K562 (cell line): ENCODE results near the gene PLCD4. TPM values are rescaled to one million over a fixed set of nuclear protein-coding genes. Genes with fewer than 3 reads are reported as not detected.
A peak's percentile ranks its signal among the peaks of the same experiment; 100 is the strongest.

Source experiments
- ATAC-seq: fragments of 200-7000 bp; cut with Tn5 transposase; 3 replicates; pipeline ENCODE4 v1.9.1; 2020; ENCODE audit warnings: moderate library complexity
- BruUV-seq: library from RNA; stranded (reverse); fragments of 400-500 nt; replicated peaks from 2 replicates; lab custom pipeline; 2021; lab: Mats Ljungman, UMichigan
- CTCF ChIA-PET: fragments of 300-600 bp; formaldehyde crosslinking; extraction: SDS; loops from one replicate; lab custom pipeline; 2021; ENCODE audit warnings: low intra/inter-chr PET ratio; lab: Yijun Ruan, JAX
- POLR2A ChIA-PET: fragments of 300-600, 350-650 bp; sonication (Branson Sonifier 250); formaldehyde crosslinking; extraction: SDS; loops from one replicate; lab custom pipeline; 2021; ENCODE audit warnings: antibody characterized with exemption, inconsistent platforms; lab: Yijun Ruan, JAX
- DNase-seq, 4 experiments: peaks; one replicate each; pipeline versions ENCODE4 v3.0.0 to v3.0.0-alpha.2; 2011 to 2018; ENCODE audit warnings: low spot score in 3 of 4, mixed read lengths in 3 of 4; ENCODE audit errors: extremely low read depth in 1 of 4
- FAIRE-seq: peaks from 2 replicates; lab custom pipeline; 2011; peaks lifted over from hg19 to GRCh38; lab: Jason Lieb, UNC
- H2AFZ ChIP-seq: 2 replicates; pipeline ENCODE4 v1.6.0; 2011; ENCODE audit warnings: low read depth, low read length, control low read depth, inconsistent platforms
- H3K27ac ChIP-seq: fragments of 200-600 bp; 3 replicates; pipeline ENCODE4 v1.8.0; 2011; ENCODE audit warnings: low read depth, mild to moderate bottlenecking, control low read depth, inconsistent platforms, low read length, moderate library complexity, mixed read lengths; ENCODE audit errors: extremely low read depth
- H3K27me3 ChIP-seq, 2 experiments: fragments of 300-600 bp in 1 of 2; 2 replicates in 1 of 2; 3 replicates in 1 of 2; pipeline versions ENCODE4 v1.6.0 to v1.8.0; 2011; ENCODE audit warnings: inconsistent platforms in 2 of 2, low read length in 2 of 2, mild to moderate bottlenecking in 1 of 2, mixed read lengths in 1 of 2, moderate library complexity in 1 of 2; ENCODE audit not compliant: control insufficient read depth in 2 of 2, insufficient read depth in 2 of 2
- H3K36me3 ChIP-seq: fragments of 300-600 bp; 3 replicates; pipeline ENCODE4 v1.8.0; 2011; ENCODE audit warnings: mild to moderate bottlenecking, low read length, inconsistent platforms; ENCODE audit not compliant: control insufficient read depth, insufficient read depth
- H3K4me1 ChIP-seq, 2 experiments: fragments of 200-600 bp in 1 of 2; replicated peaks in 1 of 2; 2 replicates in 1 of 2; 3 replicates in 1 of 2; pipeline versions ENCODE4 v1.5.1 to v1.8.0; 2011; ENCODE audit warnings: inconsistent platforms in 2 of 2, low read length in 2 of 2, mild to moderate bottlenecking in 1 of 2, mixed read lengths in 1 of 2, moderate library complexity in 1 of 2; ENCODE audit not compliant: control insufficient read depth in 2 of 2, insufficient read depth in 2 of 2
- H3K4me2 ChIP-seq: 2 replicates; pipeline ENCODE4 v1.6.1; 2011; ENCODE audit warnings: low read length, control low read depth, inconsistent platforms, mixed read lengths; ENCODE audit not compliant: insufficient read depth
- H3K4me3 ChIP-seq: fragments of 200-600 bp; sonication (generic), shearing (Covaris generic); 2 replicates; pipeline ENCODE4 v1.5.1; 2016; ENCODE audit warnings: control low read depth, inconsistent platforms
- H3K79me2 ChIP-seq: fragments of 200-600 bp; 3 replicates; pipeline ENCODE4 v1.8.0; 2011; ENCODE audit warnings: low read length, inconsistent platforms; ENCODE audit not compliant: control insufficient read depth, insufficient read depth
- H3K9ac ChIP-seq, 2 experiments: 2 replicates each; pipeline versions ENCODE4 v1.6.0 to v1.6.1; 2011; ENCODE audit warnings: low read depth in 2 of 2, low read length in 2 of 2, control low read depth in 1 of 2, inconsistent platforms in 1 of 2, mild to moderate bottlenecking in 1 of 2, mixed read lengths in 1 of 2; ENCODE audit not compliant: insufficient read depth in 1 of 2
- H3K9me1 ChIP-seq: one replicate; pipeline ENCODE4 v1.6.0; 2011; ENCODE audit warnings: inconsistent platforms, mild to moderate bottlenecking, low read length, moderate library complexity; ENCODE audit not compliant: control insufficient read depth, insufficient read depth
- H3K9me3 ChIP-seq: replicated peaks from 2 replicates; pipeline ENCODE4 v1.5.1; 2011; ENCODE audit warnings: low read depth, low read length, inconsistent platforms; ENCODE audit not compliant: control insufficient read depth, insufficient read depth
- H4K20me1 ChIP-seq: replicated peaks from 2 replicates; pipeline ENCODE4 v1.6.1; 2011; ENCODE audit warnings: low read length, inconsistent platforms, mixed read lengths; ENCODE audit not compliant: control insufficient read depth, insufficient read depth
- NUFIP1 ChIP-seq: fragments of 450-650 bp; IDR thresholded peaks from 2 replicates; pipeline ENCODE4 v1.6.1; 2018; ENCODE audit not compliant: partially characterized antibody
- RAD21 ChIP-seq, 2 experiments: fragments of 250-450 bp in 1 of 2; fragments of 450-650 bp in 1 of 2; sonication (Bioruptor Pico) in 1 of 2; formaldehyde crosslinking in 1 of 2; IDR thresholded peaks in 1 of 2; conservative IDR thresholded peaks in 1 of 2; 2 replicates each; pipeline versions ENCODE4 v1.4.0 to v1.8.0; 2020 to 2022; ENCODE audit warnings: mild to moderate bottlenecking in 2 of 2, moderate library complexity in 1 of 2
- SUPT5H ChIP-seq: fragments of 450-650 bp; IDR thresholded peaks from 2 replicates; pipeline ENCODE4 v1.6.1; 2016
- TAF9B ChIP-seq: fragments of 450-650 bp; IDR thresholded peaks from 2 replicates; pipeline ENCODE4 v1.6.1; 2018; ENCODE audit warnings: mild to moderate bottlenecking; ENCODE audit not compliant: partially characterized antibody
- ZBTB7A ChIP-seq: IDR thresholded peaks from 2 replicates; pipeline ENCODE4 v1.6.1; 2011; ENCODE audit warnings: low read depth, mild to moderate bottlenecking, low read length, moderate library complexity, borderline replicate concordance; ENCODE audit not compliant: control insufficient read depth
- WGBS: fragments of 100-300 bp; shearing (Covaris generic); methylation state at CpG from one replicate; pipeline ENCODE4 v1.1.6; 2016; ENCODE audit warnings: low coverage, mixed read lengths; ENCODE audit not compliant: insufficient coverage; ENCODE audit errors: missing lambda C conversion rate; 5-methylcytosine and 5-hydroxymethylcytosine counted together
- in situ Hi-C: fragments of 300-500 bp; cut with MboI; formaldehyde crosslinking; loops from 4 replicates; pipeline ENCODE4 v1.15.0; 2018; ENCODE audit warnings: inconsistent platforms, mixed read lengths
- intact Hi-C: fragments of 100-400 bp; cut with micrococcal nuclease; formaldehyde crosslinking; loops from 2 replicates; pipeline ENCODE4 v1.14.2; 2022
- polyA plus RNA-seq, 8 experiments: library from polyadenylated mRNA; depleted of rRNA in 4 of 8; stranded (reverse) in 5 of 8; unstranded in 3 of 8; fragments of >200 nt; fragmentation: Nextera tagmentation in 2 of 8; fragmentation: Illumina TruSeq in 1 of 8; extraction: Ambion mirVana in 2 of 8; extraction: Trizol in 1 of 8; gene quantifications; 2 replicates each; pipeline versions ENCODE4 v1.2.1 to v1.2.3, GENCODE V29; 2011 to 2014; ENCODE audit warnings: inconsistent platforms in 1 of 8, missing spikeins in 1 of 8
- total RNA-seq, 7 experiments: library from RNA; depleted of rRNA in 6 of 7; stranded (reverse); fragments of >200 nt in 6 of 7; fragmentation: Illumina TruSeq in 2 of 7; extraction: Trizol in 2 of 7; gene quantifications; 2 replicates each; pipeline versions ENCODE4 v1.2.1 to v1.2.3, GENCODE V29; 2011 to 2021; ENCODE audit warnings: low replicate concordance in 1 of 7
- TF ChIP-seq, protein P1 (sequence below), 2 experiments: fragments of 450-650 bp; IDR thresholded peaks; 2 replicates each; pipeline ENCODE4 v1.6.1; 2016
- TF ChIP-seq, protein P2 (sequence below): sonication (generic); formaldehyde crosslinking; IDR thresholded peaks from 2 replicates; pipeline ENCODE4 v1.8.0; 2022; ENCODE audit warnings: mild to moderate bottlenecking, low read depth, missing genetic modification reagents
- TF ChIP-seq, protein P3 (sequence below): fragments of 450-650 bp; formaldehyde crosslinking; conservative IDR thresholded peaks from 2 replicates; pipeline ENCODE4 v1.4.0; 2022; ENCODE audit warnings: mild to moderate bottlenecking, missing genetic modification characterization

Gene PLCD4
- total and polyA plus RNA-seq, 9 of the 15 experiments (the other 6 are each of a cell fraction or from before 2014, with no cell fraction given) = 0.13 to 0.38 TPM; not detected in 7

DNA sequence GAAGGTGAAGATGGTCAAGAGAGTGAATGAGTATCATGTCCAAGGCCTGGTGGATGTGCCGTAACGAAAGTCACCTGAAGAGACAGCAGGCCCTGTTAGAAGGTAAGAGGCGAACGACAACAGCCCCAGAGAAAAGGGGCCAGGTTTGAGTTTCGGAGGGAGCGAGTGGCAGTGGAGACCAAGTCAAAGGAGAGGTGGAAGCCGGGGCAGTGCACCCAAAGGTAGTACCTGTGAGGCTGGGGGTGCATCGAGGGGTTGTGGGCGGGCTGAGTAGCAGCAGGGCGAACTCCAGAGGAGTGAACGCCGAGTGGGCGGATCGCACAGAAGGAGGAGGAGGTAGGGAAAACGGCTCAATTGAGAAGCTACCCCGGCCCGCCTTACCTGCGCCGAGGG is 39.9 kb upstream of the PLCD4 start:
- POLR2A ChIA-PET = no interaction called here
- 0% methylated on average over 11 of the region's 19 CpGs for WGBS
- TF ChIP-seq NUFIP1 = no peak
- TF ChIP-seq, protein P1, sequence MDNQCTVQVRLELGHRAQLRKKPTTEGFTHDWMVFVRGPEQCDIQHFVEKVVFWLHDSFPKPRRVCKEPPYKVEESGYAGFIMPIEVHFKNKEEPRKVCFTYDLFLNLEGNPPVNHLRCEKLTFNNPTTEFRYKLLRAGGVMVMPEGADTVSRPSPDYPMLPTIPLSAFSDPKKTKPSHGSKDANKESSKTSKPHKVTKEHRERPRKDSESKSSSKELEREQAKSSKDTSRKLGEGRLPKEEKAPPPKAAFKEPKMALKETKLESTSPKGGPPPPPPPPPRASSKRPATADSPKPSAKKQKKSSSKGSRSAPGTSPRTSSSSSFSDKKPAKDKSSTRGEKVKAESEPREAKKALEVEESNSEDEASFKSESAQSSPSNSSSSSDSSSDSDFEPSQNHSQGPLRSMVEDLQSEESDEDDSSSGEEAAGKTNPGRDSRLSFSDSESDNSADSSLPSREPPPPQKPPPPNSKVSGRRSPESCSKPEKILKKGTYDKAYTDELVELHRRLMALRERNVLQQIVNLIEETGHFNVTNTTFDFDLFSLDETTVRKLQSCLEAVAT (IDR thresholded peaks at IDR 0.05) = peak in 1 of 2 experiments; percentile 95; a peak in 2 of 4 replicates
- TF ChIP-seq, protein P2, sequence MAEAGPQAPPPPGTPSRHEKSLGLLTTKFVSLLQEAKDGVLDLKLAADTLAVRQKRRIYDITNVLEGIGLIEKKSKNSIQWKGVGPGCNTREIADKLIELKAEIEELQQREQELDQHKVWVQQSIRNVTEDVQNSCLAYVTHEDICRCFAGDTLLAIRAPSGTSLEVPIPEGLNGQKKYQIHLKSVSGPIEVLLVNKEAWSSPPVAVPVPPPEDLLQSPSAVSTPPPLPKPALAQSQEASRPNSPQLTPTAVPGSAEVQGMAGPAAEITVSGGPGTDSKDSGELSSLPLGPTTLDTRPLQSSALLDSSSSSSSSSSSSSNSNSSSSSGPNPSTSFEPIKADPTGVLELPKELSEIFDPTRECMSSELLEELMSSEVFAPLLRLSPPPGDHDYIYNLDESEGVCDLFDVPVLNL (CRISPR knock-in tag) = no peak
- TF ChIP-seq, protein P3, sequence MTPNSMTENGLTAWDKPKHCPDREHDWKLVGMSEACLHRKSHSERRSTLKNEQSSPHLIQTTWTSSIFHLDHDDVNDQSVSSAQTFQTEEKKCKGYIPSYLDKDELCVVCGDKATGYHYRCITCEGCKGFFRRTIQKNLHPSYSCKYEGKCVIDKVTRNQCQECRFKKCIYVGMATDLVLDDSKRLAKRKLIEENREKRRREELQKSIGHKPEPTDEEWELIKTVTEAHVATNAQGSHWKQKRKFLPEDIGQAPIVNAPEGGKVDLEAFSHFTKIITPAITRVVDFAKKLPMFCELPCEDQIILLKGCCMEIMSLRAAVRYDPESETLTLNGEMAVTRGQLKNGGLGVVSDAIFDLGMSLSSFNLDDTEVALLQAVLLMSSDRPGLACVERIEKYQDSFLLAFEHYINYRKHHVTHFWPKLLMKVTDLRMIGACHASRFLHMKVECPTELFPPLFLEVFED (CRISPR knock-in tag) = 0 out of 2 replicates have a peak, but pooled peaks have one; percentile 52
- peak; percentile 18 for TF ChIP-seq TAF9B
- no peak for TF ChIP-seq RAD21 (CRISPR knock-in tag; conservative IDR thresholded peaks at IDR 0.05 in 1 of 2, IDR thresholded peaks at IDR 0.05 in 1 of 2)
- TF ChIP-seq SUPT5H = peak; percentile 45; the same call in 1 of the 2 replicates
- TF ChIP-seq ZBTB7A = 0 out of 2 replicates have a peak, but pooled peaks have one; percentile 26

More for the DNA sequence above, 39.9 kb upstream of the PLCD4 start:
- H3K79me2 ChIP-seq = peaks cover 91% of the 10 kb centered on the region
- peak overlapping the region; percentile 93 for H3K4me2 ChIP-seq
- DNase-seq (no peak), ATAC-seq (peak; percentile 82), FAIRE-seq (no peak)
- in situ Hi-C loops = no loop called here
- CTCF ChIA-PET = no interaction called here
- peaks cover 8 to 9% of the 10 kb centered on the region in 2 experiments; a peak in 4 of 5 replicates for H3K4me1 ChIP-seq
- H3K27ac ChIP-seq = peak overlapping the region; percentile 83
- intact Hi-C loops = loop anchor here (5.0 kb wide), 2 partner anchors 170 to 275 kb away; partner anchors contain the start of genes CTDSP1 and TMBIM1
- H3K9ac ChIP-seq = peak overlapping the region; percentile 78 to 99
- no peaks in the 10 kb centered on the region for H3K9me1 ChIP-seq
- H3K27me3 ChIP-seq = no peaks in the 10 kb centered on the region
- H3K9me3 ChIP-seq = no peaks in the 10 kb centered on the region
- H4K20me1 ChIP-seq = 0 out of 2 replicates have a peak, but pooled peaks cover 3% of the 10 kb centered on the region
- peak overlapping the region; percentile 84 for H2AFZ ChIP-seq
- H3K36me3 ChIP-seq = peaks cover 36% of the 10 kb centered on the region; the same call in 2 of the 3 replicates
- no TSS peak for BruUV-seq
- H3K4me3 ChIP-seq = peak overlapping the region; percentile 54
